ENCODE measurements around the gene UGT1A3.

DNA sequence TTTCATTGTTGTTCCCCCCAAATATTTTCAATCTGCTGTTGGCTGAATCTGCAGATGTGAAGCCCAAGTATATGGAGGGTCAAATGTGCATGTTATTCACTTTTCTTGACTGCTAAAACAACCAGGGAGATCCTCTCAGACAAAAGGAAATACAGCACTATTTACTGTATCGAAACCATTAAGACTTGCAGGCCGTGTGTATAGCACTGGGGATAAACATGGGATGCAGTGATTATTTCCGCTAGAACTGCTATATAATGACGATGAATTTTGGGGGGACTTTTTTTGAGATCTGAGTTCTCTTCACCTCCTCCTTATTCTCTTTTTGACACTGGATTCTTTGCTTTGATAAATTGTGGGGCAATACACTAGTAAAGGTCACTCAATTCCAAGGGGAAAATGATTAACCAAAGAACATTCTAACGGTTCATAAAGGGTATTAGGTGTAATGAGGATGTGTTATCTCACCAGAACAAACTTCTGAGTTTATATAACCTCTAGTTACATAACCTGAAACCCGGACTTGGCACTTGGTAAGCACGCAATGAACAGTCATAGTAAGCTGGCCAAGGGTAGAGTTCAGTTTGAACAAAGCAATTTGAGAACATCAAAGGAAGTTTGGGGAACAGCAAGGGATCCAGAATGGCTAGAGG is 27.7 kb downstream of the UGT1A3 start:
- TF ChIP-seq, protein P1, sequence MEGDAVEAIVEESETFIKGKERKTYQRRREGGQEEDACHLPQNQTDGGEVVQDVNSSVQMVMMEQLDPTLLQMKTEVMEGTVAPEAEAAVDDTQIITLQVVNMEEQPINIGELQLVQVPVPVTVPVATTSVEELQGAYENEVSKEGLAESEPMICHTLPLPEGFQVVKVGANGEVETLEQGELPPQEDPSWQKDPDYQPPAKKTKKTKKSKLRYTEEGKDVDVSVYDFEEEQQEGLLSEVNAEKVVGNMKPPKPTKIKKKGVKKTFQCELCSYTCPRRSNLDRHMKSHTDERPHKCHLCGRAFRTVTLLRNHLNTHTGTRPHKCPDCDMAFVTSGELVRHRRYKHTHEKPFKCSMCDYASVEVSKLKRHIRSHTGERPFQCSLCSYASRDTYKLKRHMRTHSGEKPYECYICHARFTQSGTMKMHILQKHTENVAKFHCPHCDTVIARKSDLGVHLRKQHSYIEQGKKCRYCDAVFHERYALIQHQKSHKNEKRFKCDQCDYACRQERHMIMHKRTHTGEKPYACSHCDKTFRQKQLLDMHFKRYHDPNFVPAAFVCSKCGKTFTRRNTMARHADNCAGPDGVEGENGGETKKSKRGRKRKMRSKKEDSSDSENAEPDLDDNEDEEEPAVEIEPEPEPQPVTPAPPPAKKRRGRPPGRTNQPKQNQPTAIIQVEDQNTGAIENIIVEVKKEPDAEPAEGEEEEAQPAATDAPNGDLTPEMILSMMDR (optimal IDR thresholded peaks at IDR 0.05 in 1 of 3, IDR thresholded peaks at IDR 0.05 in 1 of 3, conservative IDR thresholded peaks at IDR 0.05 in 1 of 3; ENCODE audit: extremely low read depth in 1 of 3, insufficient read depth in 2 of 3, low read length in 3 of 3): no peak
- no peak for TF ChIP-seq EZH2 (IDR thresholded peaks at IDR 0.05; ENCODE audit: low read length)
